Measurements from ENCODE around the gene OST4.

Gene OST4

DNA sequence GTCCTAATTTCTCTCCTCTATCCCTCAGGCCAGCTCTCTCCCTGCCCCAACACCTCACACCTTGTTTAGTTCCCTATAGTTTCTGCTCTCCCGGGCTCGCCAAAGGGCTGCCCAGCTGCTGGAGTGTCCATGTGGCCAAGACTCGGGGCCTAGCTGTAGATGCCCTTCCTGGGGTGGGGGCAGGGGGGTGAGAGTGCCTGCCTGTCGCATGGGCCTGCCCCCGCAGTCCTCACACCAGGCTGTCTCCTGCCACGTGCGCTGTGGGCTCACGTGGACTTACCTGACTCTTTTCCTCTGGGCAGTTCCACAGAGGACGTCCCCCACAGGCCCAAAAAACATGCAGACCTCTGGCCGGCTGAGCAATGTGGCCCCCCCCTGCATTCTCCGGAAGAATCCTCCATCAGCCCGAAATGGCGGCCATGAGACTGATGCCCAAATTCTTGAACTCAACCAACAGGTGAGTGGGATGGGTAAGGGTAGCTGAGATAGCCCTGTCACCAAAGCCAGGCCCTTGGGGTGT, 46.1 kb downstream of the OST4 start:
- no peak for DNase-seq (ENCODE audit: low read depth)

DNA sequence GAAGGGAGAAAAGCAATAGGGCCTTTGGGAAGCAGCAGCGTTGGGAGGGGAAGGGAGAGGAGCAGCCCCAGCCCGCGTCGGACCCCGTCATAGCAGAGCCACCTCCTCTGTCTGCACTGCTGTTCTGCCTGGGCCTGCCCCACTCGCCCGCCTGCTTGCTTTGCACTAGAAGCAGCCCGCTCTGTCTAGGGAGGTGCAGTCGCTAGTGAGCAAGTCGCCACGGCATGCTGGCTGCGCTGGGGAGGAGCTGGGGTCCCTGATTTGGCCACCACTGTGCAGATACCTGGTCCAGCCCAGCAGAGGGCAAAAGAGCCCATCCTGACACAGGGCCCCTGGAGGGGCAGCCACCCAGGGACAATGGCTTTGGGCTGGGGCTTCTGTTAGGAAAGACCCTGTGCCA, 46.6 kb downstream of the OST4 start:
- DNase-seq (ENCODE audit: low read depth) = no peak

DNA sequence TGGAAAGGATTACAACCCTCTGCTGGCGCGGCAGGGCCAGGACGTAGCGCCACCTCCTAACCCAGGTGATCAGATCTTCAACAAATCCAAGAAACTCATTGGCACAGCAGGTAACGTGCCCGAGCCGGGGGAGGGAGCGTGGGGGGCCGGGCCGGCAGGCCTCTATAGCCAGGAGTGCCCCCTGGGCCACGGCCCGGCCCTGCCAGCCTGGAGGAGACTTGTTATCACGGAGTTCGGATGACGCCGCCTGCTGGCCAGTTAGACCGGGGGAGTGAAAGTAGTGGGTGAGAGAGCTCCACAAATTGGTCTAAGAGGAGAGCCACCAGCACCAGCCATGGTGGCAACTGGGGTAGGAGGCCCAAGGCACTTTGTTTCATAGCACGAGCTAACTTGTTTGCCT, 47.3 kb downstream of the OST4 start:
- DNase-seq (ENCODE audit: low read depth) = no peak

DNA sequence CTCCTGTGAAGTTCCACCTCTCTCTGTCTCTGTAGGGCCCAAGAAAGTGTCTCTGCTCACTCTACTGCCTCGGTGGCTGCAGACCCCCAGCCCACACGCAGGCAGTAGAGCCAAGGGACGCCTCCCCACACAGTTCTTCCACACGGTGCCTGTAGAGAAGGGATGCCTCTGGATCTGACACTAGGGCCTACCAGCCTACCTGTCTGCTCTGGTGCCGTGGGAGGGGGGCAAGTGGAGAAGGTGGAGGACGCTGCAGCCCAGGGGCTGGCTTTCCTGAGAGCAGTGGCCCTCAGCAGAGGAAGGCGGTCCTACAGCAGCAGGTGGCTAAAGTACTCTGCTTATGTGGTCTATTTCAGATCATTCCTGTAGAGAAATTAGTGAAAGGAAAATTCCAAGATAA, 47.7 kb downstream of the OST4 start:
- no peak for DNase-seq (ENCODE audit: low read depth)

DNA sequence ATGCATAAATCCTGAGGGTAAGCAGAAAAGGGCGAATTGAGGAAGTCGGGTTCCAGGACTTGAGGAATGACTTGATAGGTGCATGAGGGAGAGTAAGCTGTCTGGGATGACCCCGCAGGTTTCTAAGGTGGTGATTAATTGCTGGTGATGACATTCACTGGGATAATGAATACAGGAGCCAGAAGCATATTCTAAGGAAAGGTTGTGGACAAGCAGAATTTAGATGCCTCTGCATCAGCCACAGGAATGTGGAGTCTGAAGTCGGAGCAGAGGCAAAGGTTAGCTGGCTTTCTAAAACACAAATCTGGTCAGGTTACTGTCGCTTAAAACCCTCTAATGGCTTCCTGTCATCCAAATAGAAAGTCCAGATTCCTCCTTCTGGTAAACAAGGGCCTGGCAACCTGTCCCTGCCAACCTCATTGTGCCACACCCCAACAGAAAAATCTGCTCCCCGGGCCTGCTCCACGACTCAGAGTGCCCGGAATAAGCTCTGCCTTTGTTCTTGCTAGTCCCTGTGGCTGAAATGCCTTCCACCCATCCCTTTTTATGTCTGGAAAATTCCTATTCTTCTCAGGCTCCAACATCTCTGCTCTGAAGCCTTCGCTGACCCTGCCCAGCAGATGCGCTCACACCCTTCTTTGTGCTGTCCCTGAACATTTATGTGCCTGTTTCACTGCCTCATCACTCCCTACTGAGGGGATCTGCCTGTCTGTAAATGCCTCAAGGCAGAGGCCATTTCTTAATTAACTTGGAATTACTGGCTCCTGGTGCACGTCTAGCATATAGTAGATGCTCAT, 50.0 kb downstream of the OST4 start:
- no peak for DNase-seq (ENCODE audit: low read depth)

Data from activated T-helper 1 cell treated with Interleukin-2 at 50 U/mL for 16 hours (primary cell).